MCF 10A (cell line): Measurements from ENCODE around the gene HMGN4. TPM values are rescaled to one million over a fixed set of nuclear protein-coding genes. Genes with fewer than 3 reads are reported as not detected.
"Not testable (repeated sequence)": the region's sequence is repeated elsewhere in the genome, so short reads cannot be mapped to it uniquely, and the experiment has no call there.

ENCODE experiments used
- BruUV-seq: library from RNA; stranded (reverse); fragments of 400-500 nt; replicated peaks from 2 replicates; lab custom pipeline; 2021; lab: Mats Ljungman, UMichigan
- CTCF ChIA-PET: fragments of 300-600 bp; sonication (Branson Sonifier 250); formaldehyde crosslinking; extraction: SDS; loops from one replicate; lab custom pipeline; 2021; ENCODE audit warnings: antibody characterized with exemption, inconsistent platforms; lab: Yijun Ruan, JAX
- POLR2A ChIA-PET: fragments of 300-600, 350-650 bp; sonication (Branson Sonifier 250); formaldehyde crosslinking; extraction: SDS; loops from one replicate; lab custom pipeline; 2020; ENCODE audit warnings: antibody characterized with exemption, inconsistent platforms; lab: Yijun Ruan, JAX
- DNase-seq: peaks from one replicate; pipeline ENCODE4 v3.0.0-alpha.2; 2018; ENCODE audit not compliant: unreplicated experiment
- H3K27ac Mint-ChIP-seq: one replicate; pipeline ENCODE4 v1.8.0; 2022; ENCODE audit warnings: mild to moderate bottlenecking, low read depth, mixed read lengths; ENCODE audit not compliant: unreplicated experiment
- H3K27me3 Mint-ChIP-seq: one replicate; pipeline ENCODE4 v1.8.0; 2022; ENCODE audit warnings: mixed read lengths; ENCODE audit not compliant: insufficient read depth, unreplicated experiment
- H3K36me3 Mint-ChIP-seq: one replicate; pipeline ENCODE4 v1.8.0; 2022; ENCODE audit warnings: mild to moderate bottlenecking, moderate library complexity, mixed read lengths; ENCODE audit not compliant: insufficient read depth, unreplicated experiment
- H3K4me1 Mint-ChIP-seq: one replicate; pipeline ENCODE4 v1.8.0; 2022; ENCODE audit warnings: mixed read lengths; ENCODE audit not compliant: insufficient read depth, unreplicated experiment
- H3K4me3 Mint-ChIP-seq: one replicate; pipeline ENCODE4 v1.8.0; 2022; ENCODE audit warnings: mild to moderate bottlenecking, moderate library complexity, mixed read lengths; ENCODE audit not compliant: unreplicated experiment
- H3K9me3 Mint-ChIP-seq: one replicate; pipeline ENCODE4 v1.8.0; 2022; ENCODE audit warnings: mixed read lengths; ENCODE audit not compliant: unreplicated experiment
- CTCF ChIP-seq: fragments of 200-600 bp; IDR thresholded peaks from one replicate; pipeline ENCODE4 v1.8.0; 2022; ENCODE audit warnings: antibody characterized with exemption, mild to moderate bottlenecking; ENCODE audit not compliant: unreplicated experiment
- intact Hi-C: fragments of 100-400 bp; cut with micrococcal nuclease; formaldehyde crosslinking; loops from 2 replicates; pipeline ENCODE4 v1.14.1; 2022
- total RNA-seq: library from RNA; stranded (reverse); gene quantifications from 2 replicates; pipeline ENCODE4 v1.2.3, GENCODE V29; 2022

Gene HMGN4
- total RNA-seq, 1 experiment from 2014 or later: 71.7 TPM

GRCh38 chr6:26507658-26508057 is 30.5 kb upstream of the HMGN4 start:
- Mint-ChIP-seq H3K27me3 (no peaks in the 10 kb centered on the region), H3K9me3 (no peaks in the 10 kb centered on the region), H3K27ac (no peak overlapping the region), H3K4me3 (no peak overlapping the region), H3K36me3 (no peaks in the 10 kb centered on the region), H3K4me1 (peaks cover 6% of the 10 kb centered on the region)
- BruUV-seq: no TSS peak
- CTCF ChIA-PET: interaction anchor here (0.6 kb wide), 1 partner anchor 30 kb away, joined by 4 read pairs; no protein-coding TSS in a partner anchor
- TF ChIP-seq CTCF: no peak
- intact Hi-C loops: no loop called here
- no peak for DNase-seq
- POLR2A ChIA-PET: no interaction called here

- DNase-seq: not testable (repeated sequence)
These were observed 27.1 kb upstream of the HMGN4 start for GRCh38 chr6:26511033-26511432.

GRCh38 chr6:26514984-26515383 is 23.2 kb upstream of the HMGN4 start:
- no peaks in the 10 kb centered on the region for H3K36me3 Mint-ChIP-seq
- H3K4me3 Mint-ChIP-seq: no peak overlapping the region
- H3K9me3 Mint-ChIP-seq: no peaks in the 10 kb centered on the region
- BruUV-seq: no TSS peak
- DNase-seq: no peak
- no peak for TF ChIP-seq CTCF
- intact Hi-C loops: no loop called here
- peaks cover 3% of the 10 kb centered on the region for H3K4me1 Mint-ChIP-seq
- H3K27ac Mint-ChIP-seq: no peak overlapping the region
- ChIA-PET CTCF (no interaction called here), POLR2A (no interaction called here)
- no peaks in the 10 kb centered on the region for H3K27me3 Mint-ChIP-seq

More at GRCh38 chr6:26511033-26511432, 27.1 kb upstream of the HMGN4 start:
- H3K27ac Mint-ChIP-seq, H3K9me3 Mint-ChIP-seq, H3K36me3 Mint-ChIP-seq, H3K4me1 Mint-ChIP-seq, POLR2A ChIA-PET, H3K4me3 Mint-ChIP-seq, H3K27me3 Mint-ChIP-seq, intact Hi-C loops, BruUV-seq: not testable (repeated sequence)
- CTCF ChIA-PET: interaction anchor here (0.6 kb wide), 1 partner anchor 1041 kb away, joined by 3 read pairs; no protein-coding TSS in a partner anchor

GRCh38 chr6:26516481-26517427 is 21.4 kb upstream of the HMGN4 start:
- BruUV-seq: no TSS peak
- no peak overlapping the region for H3K4me3 Mint-ChIP-seq
- H3K36me3 Mint-ChIP-seq: peaks cover 11% of the 10 kb centered on the region
- no peaks in the 10 kb centered on the region for H3K4me1 Mint-ChIP-seq
- TF ChIP-seq CTCF: no peak
- H3K27ac Mint-ChIP-seq: no peak overlapping the region
- intact Hi-C loops: no loop called here
- no peaks in the 10 kb centered on the region for H3K27me3 Mint-ChIP-seq
- no peaks in the 10 kb centered on the region for H3K9me3 Mint-ChIP-seq
- POLR2A ChIA-PET: no interaction called here
- DNase-seq: no peak
- CTCF ChIA-PET: no interaction called here
